Mucosa of descending colon (tissue), 3 donors: ENCODE data around the gene DDAH1. TPM values are rescaled to one million over a fixed set of nuclear protein-coding genes. Genes with fewer than 3 reads are reported as not detected.

Source experiments
- ATAC-seq: fragments of 200-7000 bp; cut with Tn5 transposase; one replicate; pipeline ENCODE4 v1.9.1; 2020; ENCODE audit warnings: mild to moderate bottlenecking, moderate library complexity
- DNase-seq, 3 donors: peaks; one replicate each; pipeline ENCODE4 v3.0.0-alpha.2; 2020
- H3K36me3 ChIP-seq: fragments of 200-600 bp; one replicate; pipeline ENCODE4 v1.8.0; 2021; ENCODE audit warnings: low read depth, mild to moderate bottlenecking
- H3K4me1 ChIP-seq: fragments of 200-600 bp; one replicate; pipeline ENCODE4 v1.8.0; 2021; ENCODE audit warnings: low read depth, mild to moderate bottlenecking
- H3K4me3 ChIP-seq: fragments of 200-600 bp; one replicate; pipeline ENCODE4 v1.8.0; 2021; ENCODE audit warnings: mild to moderate bottlenecking
- H3K9me3 ChIP-seq: fragments of 200-600 bp; one replicate; pipeline ENCODE4 v1.8.0; 2021; ENCODE audit warnings: mild to moderate bottlenecking
- intact Hi-C, 2 donors: fragments of 100-400 bp; cut with DNase I in 1 of 2; cut with micrococcal nuclease in 1 of 2; formaldehyde crosslinking; loops; one replicate each; pipeline versions ENCODE4 v1.11.0 to v1.11.1; 2022; cut with DNase I, micrococcal nuclease
- total RNA-seq, 3 donors: library from RNA; stranded (reverse); fragmentation: NEBNext Ultra II Directional in 2 of 3; extraction: Animal tissue kit (Norgen Biotek cat#: 25700) in 2 of 3; gene quantifications; one replicate each; pipeline versions ENCODE4 v1.2.1 to v1.2.4, GENCODE V29; 2021 to 2023
- TF ChIP-seq, protein P1 (sequence below): fragments of 200-600 bp; IDR thresholded peaks from one replicate; pipeline ENCODE4 v1.8.0; 2022; ENCODE audit warnings: antibody characterized with exemption, mild to moderate bottlenecking
- donor health status: DM: no; HTN: no; CAD: no; lungs with moderate emphysema.
- donor health status: DM: no; HTN: no; CAD: no.
- donor health status: DM: no; HTN: yes; CAD: no.

The DDAH1 gene
- total RNA-seq, 3 donors from 2014 or later = 45.9 to 86.3 (median 74.1) TPM

DNA sequence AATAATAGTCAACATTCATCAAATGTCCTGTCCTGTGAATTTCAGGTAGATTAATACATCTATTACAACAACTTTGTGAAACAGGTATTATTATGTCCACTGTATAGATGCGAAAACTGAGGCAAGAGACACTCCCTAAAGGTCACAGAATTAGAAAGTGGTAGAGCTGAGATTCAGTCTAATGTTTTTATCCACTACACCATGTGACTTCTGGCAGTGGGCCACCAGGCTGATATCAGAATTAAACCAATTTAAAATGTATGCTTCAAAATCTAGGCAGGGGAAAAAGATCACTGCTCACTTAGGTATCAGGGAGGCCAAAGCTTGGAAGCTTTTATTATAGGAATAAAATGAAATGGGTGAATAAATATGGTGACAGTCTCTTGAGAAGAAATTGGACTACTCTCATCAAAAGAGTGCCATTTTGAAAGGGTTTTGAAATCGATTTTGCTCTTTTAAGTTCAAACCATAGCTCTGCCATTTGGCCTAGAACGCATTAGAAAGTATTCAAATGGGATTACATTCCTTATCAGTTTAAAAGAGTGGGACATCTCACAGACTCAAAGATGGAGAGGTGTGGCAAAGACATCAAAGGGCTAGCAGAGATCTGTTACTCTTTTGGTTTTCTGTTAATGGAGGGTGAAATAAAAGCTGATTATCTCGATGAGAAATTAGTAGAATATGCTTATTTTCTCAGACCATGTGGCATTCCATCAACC is 1.9 kb downstream of the DDAH1 start:
- DNase-seq = no peak
- intact Hi-C loops = no loop called here
- no peak overlapping the region for H3K4me3 ChIP-seq
- ATAC-seq = no peak
- H3K9me3 ChIP-seq = no peaks in the 10 kb centered on the region
- no peaks in the 10 kb centered on the region for H3K36me3 ChIP-seq
- TF ChIP-seq, protein P1, sequence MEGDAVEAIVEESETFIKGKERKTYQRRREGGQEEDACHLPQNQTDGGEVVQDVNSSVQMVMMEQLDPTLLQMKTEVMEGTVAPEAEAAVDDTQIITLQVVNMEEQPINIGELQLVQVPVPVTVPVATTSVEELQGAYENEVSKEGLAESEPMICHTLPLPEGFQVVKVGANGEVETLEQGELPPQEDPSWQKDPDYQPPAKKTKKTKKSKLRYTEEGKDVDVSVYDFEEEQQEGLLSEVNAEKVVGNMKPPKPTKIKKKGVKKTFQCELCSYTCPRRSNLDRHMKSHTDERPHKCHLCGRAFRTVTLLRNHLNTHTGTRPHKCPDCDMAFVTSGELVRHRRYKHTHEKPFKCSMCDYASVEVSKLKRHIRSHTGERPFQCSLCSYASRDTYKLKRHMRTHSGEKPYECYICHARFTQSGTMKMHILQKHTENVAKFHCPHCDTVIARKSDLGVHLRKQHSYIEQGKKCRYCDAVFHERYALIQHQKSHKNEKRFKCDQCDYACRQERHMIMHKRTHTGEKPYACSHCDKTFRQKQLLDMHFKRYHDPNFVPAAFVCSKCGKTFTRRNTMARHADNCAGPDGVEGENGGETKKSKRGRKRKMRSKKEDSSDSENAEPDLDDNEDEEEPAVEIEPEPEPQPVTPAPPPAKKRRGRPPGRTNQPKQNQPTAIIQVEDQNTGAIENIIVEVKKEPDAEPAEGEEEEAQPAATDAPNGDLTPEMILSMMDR = no peak
- peaks cover 23% of the 10 kb centered on the region for H3K4me1 ChIP-seq

DNA sequence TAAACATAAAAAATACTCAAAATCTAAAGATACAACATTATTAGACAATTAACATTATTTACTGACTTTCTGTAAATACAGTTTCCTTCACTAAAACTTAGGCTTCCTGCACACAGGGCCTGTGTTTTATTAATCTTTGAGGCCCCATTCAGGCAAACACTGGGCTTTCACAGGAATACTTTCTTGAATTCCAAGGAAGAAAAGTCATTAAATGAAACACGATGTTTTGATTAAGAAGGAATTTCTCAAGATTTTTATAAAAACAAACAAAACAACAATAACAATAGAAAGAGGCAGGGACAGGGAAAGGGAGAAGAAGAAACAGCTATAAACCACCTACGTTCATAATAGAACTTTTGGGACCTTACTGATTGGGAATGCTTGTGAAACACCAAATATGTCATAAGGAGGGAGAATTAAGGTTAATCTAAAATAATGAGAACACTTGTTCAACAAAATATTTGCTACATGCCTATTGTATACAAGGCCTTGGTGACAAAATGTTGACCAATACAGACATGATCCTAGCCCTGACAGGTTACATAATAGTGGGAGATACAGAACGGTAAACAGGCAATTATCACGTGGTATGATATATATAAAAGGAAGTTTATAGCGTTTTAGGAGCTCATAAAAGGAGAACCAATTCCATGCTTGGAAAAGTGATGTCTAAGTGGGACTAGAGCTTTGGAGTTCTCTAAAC is 3.6 kb downstream of the DDAH1 start:
- peak; percentile 37 for ATAC-seq
- intact Hi-C loops = no loop called here
- Histone ChIP-seq H3K4me1 (peaks cover 23% of the 10 kb centered on the region), H3K9me3 (no peaks in the 10 kb centered on the region), H3K36me3 (no peaks in the 10 kb centered on the region), H3K4me3 (no peak overlapping the region)
- DNase-seq = no peak
- TF ChIP-seq, protein P1 = no peak

DNA sequence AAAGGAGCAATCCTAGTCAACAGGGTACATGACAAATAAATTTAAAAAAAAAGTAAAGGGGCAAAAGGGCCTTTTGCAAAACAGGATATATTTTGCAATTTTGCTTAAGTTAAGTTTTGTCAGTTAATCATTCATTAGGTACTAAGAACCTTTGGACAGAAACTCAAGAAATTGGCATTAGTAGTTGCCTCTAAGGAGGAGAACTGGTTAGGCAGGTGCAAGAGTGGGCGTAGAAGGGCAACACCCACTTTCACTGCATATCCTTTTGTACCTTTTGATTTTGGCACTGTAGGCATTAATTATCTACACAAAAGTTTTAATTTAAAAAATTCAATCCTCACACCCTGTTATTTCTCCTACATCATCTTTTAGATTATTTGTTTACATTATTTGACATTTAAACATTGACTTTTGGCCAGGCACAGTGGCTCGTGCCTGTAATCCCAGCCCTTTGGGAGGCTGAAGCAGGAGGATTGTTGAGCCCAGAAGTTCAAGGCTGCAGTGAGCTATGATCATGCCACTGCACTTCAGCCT is 4.3 kb downstream of the DDAH1 start:
- Histone ChIP-seq H3K4me3 (no peak overlapping the region), H3K4me1 (peaks cover 20% of the 10 kb centered on the region), H3K9me3 (no peaks in the 10 kb centered on the region), H3K36me3 (no peaks in the 10 kb centered on the region)
- TF ChIP-seq, protein P1 = no peak
- peak; percentile 61 for ATAC-seq
- peak in 2 of 3 donors; percentile 44 to 79 for DNase-seq
- intact Hi-C loops = no loop called here

DNA sequence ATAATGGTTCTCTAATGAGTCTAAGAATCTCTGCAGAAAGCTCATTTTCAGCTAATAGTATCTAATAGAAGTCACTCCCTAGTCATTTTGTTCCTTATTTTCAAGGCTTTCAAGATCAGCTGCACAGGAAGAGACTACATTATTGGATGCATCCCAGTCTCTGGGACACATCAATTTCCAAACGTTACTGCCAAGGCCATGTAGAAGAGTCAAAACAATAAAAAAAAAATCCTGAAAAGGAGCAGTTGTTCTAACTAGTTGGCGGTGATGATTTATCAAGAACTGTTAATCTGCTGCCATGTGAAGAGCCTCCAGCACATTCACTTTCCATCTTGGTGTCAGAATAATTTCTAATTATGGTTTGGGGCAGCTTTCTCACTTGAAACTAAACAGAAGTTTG is 5.7 kb downstream of the DDAH1 start:
- intact Hi-C loops = no loop called here
- DNase-seq (no peak), ATAC-seq (no peak)
- H3K9me3 ChIP-seq = no peaks in the 10 kb centered on the region
- H3K4me1 ChIP-seq = peaks cover 16% of the 10 kb centered on the region
- H3K4me3 ChIP-seq = no peak overlapping the region
- H3K36me3 ChIP-seq = no peaks in the 10 kb centered on the region
- TF ChIP-seq, protein P1 = no peak

DNA sequence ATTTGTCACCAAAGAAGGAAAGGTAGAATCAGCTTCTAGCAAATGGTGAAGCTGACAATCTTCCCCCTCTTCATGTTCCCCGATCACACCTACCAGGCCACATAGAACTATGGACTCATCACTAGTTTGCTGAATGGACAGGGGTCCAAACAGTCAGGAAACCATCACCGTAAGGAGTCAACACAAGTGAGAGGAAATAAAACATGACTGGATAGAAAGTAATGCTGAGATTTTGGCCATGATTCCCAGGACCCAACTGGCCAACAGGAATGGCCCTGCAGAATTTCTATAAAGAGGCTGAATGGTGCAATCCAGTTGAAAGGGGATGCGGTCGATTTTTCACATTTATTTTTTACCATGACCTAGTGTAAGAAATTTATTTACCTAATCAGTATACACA is 10.7 kb downstream of the DDAH1 start:
- intact Hi-C loops = no loop called here

More for the DNA sequence above, 10.7 kb downstream of the DDAH1 start:
- ATAC-seq (no peak), DNase-seq (no peak)
- H3K36me3 ChIP-seq = no peaks in the 10 kb centered on the region
- TF ChIP-seq, protein P1 = no peak
- H3K9me3 ChIP-seq = no peaks in the 10 kb centered on the region
- H3K4me1 ChIP-seq = no peaks in the 10 kb centered on the region
- no peak overlapping the region for H3K4me3 ChIP-seq
